DND-41 (cell line): ENCODE data around the gene GAS2L2.

Experiments used
- CTCF ChIP-seq: IDR thresholded peaks from 2 replicates; pipeline ENCODE4 v1.5.1; 2012; ENCODE audit warnings: borderline replicate concordance, low read length, moderate library complexity, mild to moderate bottlenecking; ENCODE audit not compliant: poor library complexity, severe bottlenecking; ENCODE audit errors: extremely low read depth
- EZH2 ChIP-seq: IDR thresholded peaks from 3 replicates; pipeline ENCODE4 v1.6.1; 2012; ENCODE audit warnings: borderline replicate concordance, low read depth, mild to moderate bottlenecking, moderate library complexity, low read length, inconsistent platforms; ENCODE audit not compliant: severe bottlenecking

DNA sequence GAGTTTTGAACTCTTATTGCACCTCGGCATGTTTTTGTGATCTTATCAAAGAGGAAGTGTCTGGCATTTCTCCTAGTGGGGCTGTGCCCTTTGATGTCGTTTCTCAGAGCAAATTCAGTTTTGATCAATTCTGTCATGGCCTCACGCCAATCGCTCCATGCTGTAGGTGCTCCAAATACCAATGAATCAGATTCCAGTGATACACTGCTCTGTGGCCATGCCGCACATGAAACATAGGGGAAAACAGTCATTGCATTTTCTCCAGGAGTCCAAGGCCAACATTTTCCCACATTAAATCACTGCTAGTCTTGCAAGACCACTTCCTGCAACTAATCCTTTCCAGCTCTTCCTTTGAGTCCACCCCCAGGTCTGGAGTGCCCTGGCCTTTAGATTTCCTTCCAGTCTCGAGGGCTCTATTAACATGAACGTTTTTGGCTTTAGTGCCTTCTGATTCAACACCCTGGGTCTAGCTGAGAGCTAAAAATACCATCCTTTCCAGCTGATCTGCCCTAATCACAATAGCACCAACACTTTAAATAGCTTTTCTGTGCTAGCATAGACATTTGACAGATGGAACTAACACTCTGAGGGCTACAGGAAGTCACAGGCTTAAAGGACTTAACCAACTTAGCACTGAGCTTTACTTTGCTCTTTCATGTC is 39.8 kb downstream of the GAS2L2 start:
- TF ChIP-seq CTCF = no peak
- no peak for TF ChIP-seq EZH2
